Right atrium auricular region (tissue), 2 donors: ENCODE results near the gene TBC1D8. TPM values are rescaled to one million over a fixed set of nuclear protein-coding genes. Genes with fewer than 3 reads are reported as not detected.

Experiments used
- DNase-seq: peaks from one replicate; pipeline ENCODE4 v3.0.0-alpha.2; 2019; ENCODE audit warnings: low spot score
- H3K27ac ChIP-seq, 2 donors: fragments of 200-600 bp; sonication (generic); 1 replicate in 1 of 2; 2 replicates in 1 of 2; pipeline ENCODE4 v1.5.1; 2016 to 2019
- H3K27me3 ChIP-seq, 2 donors: fragments of 200-600 bp; sonication (generic); one replicate each; pipeline versions ENCODE4 v1.5.1 to v1.6.0; 2017 to 2019
- H3K36me3 ChIP-seq: fragments of 200-600 bp; sonication (generic); one replicate; pipeline ENCODE4 v1.5.1; 2016
- H3K4me1 ChIP-seq, 2 donors: fragments of 200-600 bp; sonication (generic); one replicate each; pipeline versions ENCODE4 v1.5.1 to v1.6.0; 2017 to 2019
- H3K4me3 ChIP-seq, 2 donors: fragments of 200-600 bp; sonication (generic); 1 replicate in 1 of 2; 2 replicates in 1 of 2; pipeline ENCODE4 v1.5.1; 2017 to 2019; ENCODE audit warnings: mild to moderate bottlenecking in 1 of 2, moderate library complexity in 1 of 2
- H3K9me3 ChIP-seq, 2 donors: fragments of 200-600 bp; sonication (generic); one replicate each; pipeline ENCODE4 v1.5.1; 2019
- total RNA-seq, 2 donors: library from RNA; depleted of rRNA; stranded (reverse); fragments of >200 nt; gene quantifications; one replicate each; pipeline ENCODE4 v1.1.0, GENCODE V29; 2016
- TF ChIP-seq, protein P1 (sequence below), 2 donors: fragments of 200-600 bp; sonication (generic); IDR thresholded peaks; one replicate each; pipeline ENCODE4 v1.5.1; 2019; ENCODE audit warnings: antibody characterized with exemption in 2 of 2

Gene TBC1D8
- total RNA-seq, 2 donors from 2014 or later, result 42.3 to 50.3 TPM

DNA sequence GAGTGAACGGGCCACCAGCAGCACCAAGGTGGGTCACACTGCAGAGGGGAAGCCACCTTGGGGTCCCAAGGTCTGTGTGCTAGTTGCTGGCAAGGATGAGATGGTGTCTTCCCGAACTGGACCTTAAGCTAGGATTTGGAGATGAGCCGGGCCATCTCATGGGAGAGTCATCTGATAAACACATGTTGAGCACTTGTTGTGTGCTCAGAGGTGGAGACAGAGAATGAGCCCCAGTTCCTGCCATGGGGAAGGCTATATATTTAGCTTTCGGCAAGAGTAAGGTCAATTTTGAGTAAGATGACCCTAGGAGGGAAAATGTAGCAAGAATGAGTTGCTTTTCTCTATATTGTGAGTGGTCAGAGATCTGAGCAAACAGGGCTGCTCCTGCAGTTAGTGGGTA is 190.5 kb downstream of the TBC1D8 start:
- no peak overlapping the region for H3K27ac ChIP-seq
- TF ChIP-seq, protein P1, sequence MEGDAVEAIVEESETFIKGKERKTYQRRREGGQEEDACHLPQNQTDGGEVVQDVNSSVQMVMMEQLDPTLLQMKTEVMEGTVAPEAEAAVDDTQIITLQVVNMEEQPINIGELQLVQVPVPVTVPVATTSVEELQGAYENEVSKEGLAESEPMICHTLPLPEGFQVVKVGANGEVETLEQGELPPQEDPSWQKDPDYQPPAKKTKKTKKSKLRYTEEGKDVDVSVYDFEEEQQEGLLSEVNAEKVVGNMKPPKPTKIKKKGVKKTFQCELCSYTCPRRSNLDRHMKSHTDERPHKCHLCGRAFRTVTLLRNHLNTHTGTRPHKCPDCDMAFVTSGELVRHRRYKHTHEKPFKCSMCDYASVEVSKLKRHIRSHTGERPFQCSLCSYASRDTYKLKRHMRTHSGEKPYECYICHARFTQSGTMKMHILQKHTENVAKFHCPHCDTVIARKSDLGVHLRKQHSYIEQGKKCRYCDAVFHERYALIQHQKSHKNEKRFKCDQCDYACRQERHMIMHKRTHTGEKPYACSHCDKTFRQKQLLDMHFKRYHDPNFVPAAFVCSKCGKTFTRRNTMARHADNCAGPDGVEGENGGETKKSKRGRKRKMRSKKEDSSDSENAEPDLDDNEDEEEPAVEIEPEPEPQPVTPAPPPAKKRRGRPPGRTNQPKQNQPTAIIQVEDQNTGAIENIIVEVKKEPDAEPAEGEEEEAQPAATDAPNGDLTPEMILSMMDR (IDR thresholded peaks at IDR 0.05), result no peak
- peaks cover 8% of the 10 kb centered on the region for H3K36me3 ChIP-seq
- peaks cover 0 to 27% of the 10 kb centered on the region in 2 donors for H3K4me1 ChIP-seq
- H3K4me3 ChIP-seq, result no peak overlapping the region
- no peaks in the 10 kb centered on the region for H3K27me3 ChIP-seq
- no peaks in the 10 kb centered on the region for H3K9me3 ChIP-seq
- DNase-seq, result no peak

DNA sequence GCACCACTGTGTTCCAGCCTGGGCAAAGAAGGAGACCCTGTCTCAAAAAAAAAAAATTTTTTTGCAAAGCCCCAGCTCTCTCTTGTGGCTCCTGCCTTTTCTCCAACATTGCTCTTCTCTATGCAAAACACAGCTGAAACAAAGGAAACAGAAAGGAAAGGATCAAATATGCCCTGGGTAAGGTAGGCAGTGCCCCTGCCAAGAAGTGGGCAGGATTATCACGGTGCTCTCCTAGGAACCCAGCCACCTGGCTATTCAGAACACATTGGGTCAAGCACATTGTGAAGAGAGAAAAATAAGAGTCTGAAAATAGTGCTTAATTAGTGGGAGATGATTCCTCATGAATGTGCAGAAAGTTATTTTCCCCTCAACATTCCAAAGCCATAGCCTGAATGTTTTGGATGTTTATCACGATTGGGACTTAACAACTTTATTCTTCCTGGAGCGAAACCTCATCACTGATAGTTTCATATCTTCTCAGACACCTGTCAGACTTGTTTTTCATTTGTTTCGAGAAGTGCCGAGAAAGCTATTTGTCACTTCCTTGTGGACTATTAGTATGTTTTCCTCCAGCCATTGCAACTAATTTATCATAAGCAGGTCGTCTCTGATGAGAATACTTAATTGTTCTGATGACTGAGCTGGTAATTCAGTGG is 191.8 kb downstream of the TBC1D8 start:
- Histone ChIP-seq H3K27ac (no peak overlapping the region), H3K4me3 (no peak overlapping the region), H3K36me3 (peaks cover 11% of the 10 kb centered on the region), H3K27me3 (no peaks in the 10 kb centered on the region), H3K4me1 (peaks cover 0 to 26% of the 10 kb centered on the region in 2 donors), H3K9me3 (no peaks in the 10 kb centered on the region)
- TF ChIP-seq, protein P1 (IDR thresholded peaks at IDR 0.05), result no peak
- no peak for DNase-seq

DNA sequence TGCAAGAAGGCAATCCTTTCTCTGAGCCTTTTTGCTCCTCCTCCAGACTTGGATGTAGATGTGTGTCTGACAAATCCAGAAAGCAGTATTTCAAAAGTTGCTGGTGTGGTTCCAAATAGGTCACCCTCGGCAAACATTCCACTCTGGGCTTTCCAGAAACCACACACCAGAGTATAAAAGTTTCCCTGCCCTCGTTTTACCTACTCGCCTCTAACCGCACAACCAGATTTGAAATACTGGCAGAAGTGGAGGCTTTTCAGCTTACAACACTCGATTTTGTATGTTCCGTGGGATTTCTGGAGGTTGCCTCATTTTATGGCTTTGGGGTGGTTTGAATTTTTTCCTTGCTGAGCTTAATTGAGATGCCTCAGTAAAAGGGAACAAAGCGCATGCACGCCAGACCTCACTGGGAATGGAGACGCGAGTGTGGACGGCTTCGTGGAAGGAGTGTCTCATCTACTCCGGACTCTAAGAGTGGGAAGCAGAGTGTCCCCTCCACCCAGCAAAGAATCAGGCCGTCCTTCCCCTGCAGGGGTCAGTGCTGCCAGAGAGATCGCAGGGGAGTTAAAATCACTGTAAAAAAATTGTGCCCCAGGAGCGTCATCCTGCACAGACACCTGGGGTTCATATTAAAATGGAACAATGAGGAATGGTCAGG is 193.1 kb downstream of the TBC1D8 start:
- DNase-seq, result peak; percentile 79

More for the DNA sequence above, 193.1 kb downstream of the TBC1D8 start:
- Histone ChIP-seq H3K27me3 (no peaks in the 10 kb centered on the region), H3K4me1 (peaks cover 0 to 18% of the 10 kb centered on the region in 2 donors), H3K9me3 (no peaks in the 10 kb centered on the region), H3K4me3 (no peak overlapping the region), H3K36me3 (peaks cover 11% of the 10 kb centered on the region), H3K27ac (no peak overlapping the region)
- TF ChIP-seq, protein P1 (IDR thresholded peaks at IDR 0.05), result no peak

Other genes with a start within 250 kb of the TBC1D8 start
- gene RPL31, start 149.1 kb downstream of the TBC1D8 start, total RNA-seq, result 100 to 1,000 TPM; 437 to 813 TPM
- 10 to 100 TPM; 37.0 to 40.4 TPM for gene CNOT11, start 101.5 kb upstream of the TBC1D8 start, total RNA-seq
- 10 to 100 TPM; 21.0 to 30.8 TPM for gene RNF149, start 157.3 kb upstream of the TBC1D8 start, total RNA-seq
- under 1 TPM in 1 of 2 donors, not detected in 1; 0.59 TPM for gene CREG2, start 236.1 kb upstream of the TBC1D8 start, total RNA-seq